ENCODE data around the gene OMP. TPM values are rescaled to one million over a fixed set of nuclear protein-coding genes. Genes with fewer than 3 reads are reported as not detected.
A peak's percentile ranks its signal among the peaks of the same experiment; 100 is the strongest.

Gene OMP
- total RNA-seq, 1 donor from 2014 or later: not detected

DNA sequence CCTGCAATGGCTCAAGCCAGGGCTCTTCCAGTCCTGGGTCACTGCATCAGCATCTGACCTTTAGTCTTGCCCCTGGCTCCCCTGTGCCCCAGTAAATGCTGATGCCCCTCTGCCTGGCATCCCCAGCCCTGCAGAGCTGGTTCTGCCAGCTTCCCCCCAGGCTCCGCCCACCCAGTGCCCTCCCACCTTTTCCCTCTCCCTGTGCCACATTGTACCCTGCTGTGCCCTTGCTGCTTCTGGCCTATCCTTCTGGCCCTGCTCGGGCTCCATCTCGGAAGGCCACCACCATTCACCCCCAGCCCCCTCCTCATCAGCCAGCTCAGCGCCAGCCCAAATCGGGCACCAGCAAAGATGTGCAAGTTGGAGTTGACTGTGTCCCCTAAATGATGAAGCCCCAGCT lies 28.4 kb upstream of the OMP start:
- H3K9me3 ChIP-seq (replicated peaks): peaks cover 13% of the 10 kb centered on the region
- H3K4me1 ChIP-seq: peaks cover 32% of the 10 kb centered on the region
- H3K4me3 ChIP-seq: no peak overlapping the region
- no peaks in the 10 kb centered on the region for H3K27me3 ChIP-seq (ENCODE audit: low read depth)
- intact Hi-C loops (cut with micrococcal nuclease): no loop called here
- no peak for TF ChIP-seq CTCF (IDR thresholded peaks at IDR 0.05; ENCODE audit: borderline replicate concordance)
- peak overlapping the region; percentile 89 for H3K27ac ChIP-seq (replicated peaks)
- H3K36me3 ChIP-seq: no peaks in the 10 kb centered on the region
- no peak for DNase-seq

DNA sequence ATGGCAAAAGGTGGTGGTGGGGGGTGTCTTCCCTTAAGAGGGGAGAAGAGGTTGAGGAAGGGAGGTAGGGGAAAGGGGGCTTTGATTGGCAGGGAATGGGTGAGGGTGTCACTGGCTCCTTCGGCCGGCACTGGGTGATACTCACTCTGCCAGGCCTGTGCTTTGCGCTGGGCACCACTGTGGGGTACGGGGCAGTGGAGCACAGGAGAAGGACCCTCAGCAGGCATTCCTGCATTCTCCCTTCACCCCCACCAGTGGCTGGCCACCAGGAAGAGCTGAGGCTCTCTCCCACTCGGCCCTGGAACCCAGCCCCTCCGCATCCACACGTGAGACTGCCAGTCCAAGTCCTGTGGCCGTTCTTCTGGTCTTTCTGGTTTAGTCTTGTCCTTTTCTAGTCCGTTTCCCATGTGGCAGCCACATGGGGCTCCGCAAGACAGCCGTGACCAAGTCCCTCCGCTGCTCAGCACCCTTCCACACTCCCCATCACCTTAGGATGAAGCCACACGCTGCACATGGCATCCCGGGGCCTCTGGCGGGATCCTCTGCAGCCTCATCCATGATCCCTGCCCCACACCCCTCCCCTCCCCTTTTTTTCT lies 27.9 kb upstream of the OMP start:
- intact Hi-C loops (cut with micrococcal nuclease): no loop called here
- H3K9me3 ChIP-seq (replicated peaks): peaks cover 13% of the 10 kb centered on the region
- TF ChIP-seq CTCF (IDR thresholded peaks at IDR 0.05; ENCODE audit: borderline replicate concordance): no peak
- H3K27ac ChIP-seq (replicated peaks): peak overlapping the region; percentile 89
- no peak overlapping the region for H3K4me3 ChIP-seq
- H3K27me3 ChIP-seq (ENCODE audit: low read depth): no peaks in the 10 kb centered on the region
- DNase-seq: no peak
- H3K4me1 ChIP-seq: peaks cover 32% of the 10 kb centered on the region
- H3K36me3 ChIP-seq: no peaks in the 10 kb centered on the region

DNA sequence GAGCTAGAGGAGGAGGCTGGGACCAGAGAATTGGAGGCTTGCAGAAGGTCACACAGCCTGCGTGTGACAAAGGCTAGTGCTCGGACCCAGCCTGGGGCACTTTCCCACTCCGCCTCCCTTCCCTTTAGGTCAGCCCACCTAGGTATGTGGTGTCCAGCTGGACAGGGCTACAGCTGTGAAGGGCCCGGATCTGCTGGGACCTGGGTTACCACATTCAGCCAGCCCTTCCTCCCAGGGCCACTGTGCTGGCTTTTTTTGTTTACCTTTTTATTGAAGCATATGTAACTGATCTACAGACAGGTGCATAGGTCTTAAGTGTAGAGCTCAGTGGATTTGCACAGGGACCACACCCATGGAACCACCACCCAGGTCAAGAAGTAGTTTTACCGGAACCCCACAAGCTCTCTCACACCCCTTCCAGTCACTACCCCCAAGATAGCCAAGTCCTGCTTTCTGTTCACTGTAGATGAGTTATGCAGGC lies 27.2 kb upstream of the OMP start:
- H3K4me3 ChIP-seq: no peak overlapping the region
- H3K9me3 ChIP-seq (replicated peaks): peaks cover 13% of the 10 kb centered on the region
- H3K27me3 ChIP-seq (ENCODE audit: low read depth): no peaks in the 10 kb centered on the region
- no peak for TF ChIP-seq CTCF (IDR thresholded peaks at IDR 0.05; ENCODE audit: borderline replicate concordance)
- no peaks in the 10 kb centered on the region for H3K36me3 ChIP-seq
- intact Hi-C loops (cut with micrococcal nuclease): no loop called here
- no peak overlapping the region for H3K27ac ChIP-seq (replicated peaks)
- DNase-seq: no peak
- H3K4me1 ChIP-seq: peaks cover 32% of the 10 kb centered on the region

DNA sequence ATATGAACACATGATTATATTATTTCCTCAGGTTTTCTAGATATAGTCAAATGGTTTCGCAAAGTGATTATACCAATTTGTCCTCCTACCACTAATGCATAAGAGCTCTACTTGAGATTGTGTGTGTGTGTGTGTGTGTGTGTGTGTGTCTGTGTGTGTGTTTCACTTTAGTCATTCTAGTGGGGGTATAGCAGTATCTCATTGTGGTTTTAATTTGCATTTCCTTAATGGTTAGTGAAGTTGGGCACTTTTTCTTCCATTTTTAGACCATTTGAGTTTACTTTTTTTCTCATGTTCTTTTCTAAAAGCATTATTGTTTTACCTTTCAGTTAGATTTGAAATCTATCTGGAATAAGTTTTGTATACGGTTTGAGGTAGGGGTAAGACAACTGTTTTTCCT lies 23.0 kb upstream of the OMP start:
- Histone ChIP-seq H3K27ac (replicated peaks) (no peak overlapping the region), H3K36me3 (no peaks in the 10 kb centered on the region), H3K27me3 (ENCODE audit: low read depth) (no peaks in the 10 kb centered on the region), H3K4me3 (no peak overlapping the region), H3K9me3 (replicated peaks) (peaks cover 13% of the 10 kb centered on the region), H3K4me1 (peaks cover 18% of the 10 kb centered on the region)
- TF ChIP-seq CTCF (IDR thresholded peaks at IDR 0.05; ENCODE audit: borderline replicate concordance): no peak
- DNase-seq: no peak
- intact Hi-C loops (cut with micrococcal nuclease): no loop called here

DNA sequence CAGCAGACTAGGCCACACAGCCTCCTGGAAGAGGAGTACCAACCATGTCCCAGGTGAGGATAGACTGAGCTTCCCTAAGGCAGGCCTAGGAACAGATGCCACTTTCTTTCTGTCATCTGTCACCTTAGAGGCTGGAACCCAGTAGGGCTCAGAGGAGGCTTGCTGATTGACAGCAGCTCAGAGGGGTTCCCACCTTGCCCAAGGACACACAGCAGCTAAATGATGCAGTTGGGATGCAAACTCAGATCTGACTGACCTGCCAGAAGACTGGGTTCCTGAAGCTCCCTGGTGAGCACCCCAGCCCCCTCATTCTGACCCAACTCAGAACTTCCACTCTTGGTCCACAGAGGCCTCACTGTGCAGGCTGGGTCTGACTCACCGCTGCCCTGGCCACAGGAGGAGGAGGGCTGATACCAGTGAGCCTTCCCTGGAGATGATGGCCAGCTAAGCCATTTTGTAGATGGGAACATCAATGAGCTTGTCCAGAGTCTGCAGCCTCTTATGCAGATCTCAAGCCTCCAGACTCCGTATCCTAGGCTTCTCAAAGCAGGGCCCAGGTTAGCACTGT lies 21.9 kb upstream of the OMP start:
- no peak overlapping the region for H3K27ac ChIP-seq (replicated peaks)
- H3K4me1 ChIP-seq: peaks cover 16% of the 10 kb centered on the region
- H3K9me3 ChIP-seq (replicated peaks): peaks cover 13% of the 10 kb centered on the region
- no peak for TF ChIP-seq CTCF (IDR thresholded peaks at IDR 0.05; ENCODE audit: borderline replicate concordance)
- intact Hi-C loops (cut with micrococcal nuclease): no loop called here
- no peak for DNase-seq
- H3K27me3 ChIP-seq (ENCODE audit: low read depth): no peaks in the 10 kb centered on the region
- H3K4me3 ChIP-seq: no peak overlapping the region
- no peaks in the 10 kb centered on the region for H3K36me3 ChIP-seq
